Lung (tissue), 12 donors: ENCODE results near the gene OPCML. TPM values are rescaled to one million over a fixed set of nuclear protein-coding genes. Genes with fewer than 3 reads are reported as not detected.

Experiments used
- ATAC-seq: fragments of 200-7000 bp; cut with Tn5 transposase; one replicate; pipeline ENCODE4 v1.9.1; 2020; ENCODE audit warnings: moderate number of reproducible peaks; ENCODE audit not compliant: insufficient read depth, low FRiP score
- DNase-seq, 3 donors: peaks; one replicate each; pipeline ENCODE4 v3.0.0-alpha.2; 2013 to 2017
- H3K27ac ChIP-seq, 2 donors: one replicate each; pipeline ENCODE4 v1.5.1; 2013; ENCODE audit warnings: mild to moderate bottlenecking in 2 of 2, moderate library complexity in 2 of 2, control low read depth in 1 of 2, inconsistent platforms in 1 of 2, low read depth in 1 of 2, low read length in 1 of 2
- H3K27me3 ChIP-seq, 3 donors: one replicate each; pipeline ENCODE4 v1.5.1; 2013; ENCODE audit warnings: low read length in 2 of 3; ENCODE audit not compliant: control insufficient read depth in 3 of 3, insufficient read depth in 3 of 3
- H3K36me3 ChIP-seq, 4 donors: one replicate each; pipeline ENCODE4 v1.5.1; 2013; ENCODE audit warnings: low read length in 4 of 4, mild to moderate bottlenecking in 1 of 4, moderate library complexity in 1 of 4; ENCODE audit not compliant: control insufficient read depth in 4 of 4, insufficient read depth in 4 of 4
- H3K4me1 ChIP-seq, 5 donors: one replicate each; pipeline ENCODE4 v1.5.1; 2013; ENCODE audit warnings: low read length in 5 of 5, mild to moderate bottlenecking in 2 of 5, moderate library complexity in 1 of 5; ENCODE audit not compliant: control insufficient read depth in 5 of 5, insufficient read depth in 5 of 5
- H3K4me3 ChIP-seq: one replicate; pipeline ENCODE4 v1.5.1; 2013; ENCODE audit warnings: mild to moderate bottlenecking, control low read depth, moderate library complexity
- H3K9ac ChIP-seq, 2 donors: one replicate each; pipeline ENCODE4 v1.5.1; 2013; ENCODE audit warnings: low read length in 2 of 2, control low read depth in 1 of 2; ENCODE audit not compliant: insufficient read depth in 1 of 2
- H3K9me3 ChIP-seq, 4 donors: one replicate each; pipeline ENCODE4 v1.5.1; 2013; ENCODE audit warnings: low read length in 3 of 4, mild to moderate bottlenecking in 1 of 4, moderate library complexity in 1 of 4; ENCODE audit not compliant: control insufficient read depth in 4 of 4, insufficient read depth in 3 of 4
- WGBS, 2 donors: extraction: QIAGEN DNeasy Blood & Tissue Kit; methylation state at CpG; one replicate each; pipeline ENCODE4 v1.1.7; 2013; 5-methylcytosine and 5-hydroxymethylcytosine counted together
- polyA plus RNA-seq, 2 donors: library from polyadenylated mRNA; stranded (reverse); fragments of 200-250 nt; gene quantifications; one replicate each; pipeline ENCODE4 v1.2.1, GENCODE V29; 2013
- total RNA-seq, 2 donors: library from RNA; depleted of rRNA in 1 of 2; stranded (reverse); fragments of >200 nt in 1 of 2; gene quantifications; one replicate each; pipeline ENCODE4 v1.2.1, GENCODE V29; 2014 to 2021
- TF ChIP-seq, protein P1 (sequence below): IDR thresholded peaks from 2 replicates; pipeline ENCODE4 v1.5.1; 2012; ENCODE audit warnings: mild to moderate bottlenecking; ENCODE audit errors: control extremely low read depth, extremely low read depth
- donor health status: control.
- donor health status: control.
- donor health status: Bipolar disorder and iron deficiency.
- donor health status: healthy.
- donor health status: DM: yes; HTN: yes; CAD: no.

The OPCML gene
- total and polyA plus RNA-seq, 4 donors, result 0.49 to 0.74 TPM; not detected in 2

DNA sequence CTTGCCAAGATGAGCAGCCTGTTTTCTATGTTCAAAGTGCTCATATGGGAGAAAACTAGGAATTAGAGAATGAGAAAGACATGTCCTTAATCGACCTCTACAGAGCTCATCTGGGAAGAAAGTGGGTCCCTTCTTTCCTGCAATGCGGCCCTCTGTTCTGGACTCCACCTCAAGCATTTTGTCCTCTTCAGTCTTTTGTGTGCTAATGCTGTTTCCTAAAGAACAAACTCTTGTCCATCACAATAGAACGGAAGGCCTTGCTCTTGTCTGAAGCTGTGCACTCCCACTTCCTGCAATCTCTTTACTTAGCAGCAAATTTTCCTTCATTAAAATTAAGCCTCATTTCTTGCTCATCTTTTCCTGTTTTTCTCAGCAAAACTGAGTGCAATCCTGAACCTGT lies 206.6 kb downstream of the OPCML start:
- WGBS, 2 donors, result 58 to 66% methylated on average over 3 of the region's 3 CpGs
- Histone ChIP-seq H3K9me3 (no peaks in the 10 kb centered on the region), H3K27ac (no peak overlapping the region), H3K4me3 (no peak overlapping the region), H3K36me3 (no peaks in the 10 kb centered on the region), H3K27me3 (peaks cover 0 to 3% (median 0%) of the 10 kb centered on the region in 3 donors), H3K9ac (no peak overlapping the region), H3K4me1 (no peaks in the 10 kb centered on the region)
- DNase-seq (no peak), ATAC-seq (no peak)
- TF ChIP-seq, protein P1, sequence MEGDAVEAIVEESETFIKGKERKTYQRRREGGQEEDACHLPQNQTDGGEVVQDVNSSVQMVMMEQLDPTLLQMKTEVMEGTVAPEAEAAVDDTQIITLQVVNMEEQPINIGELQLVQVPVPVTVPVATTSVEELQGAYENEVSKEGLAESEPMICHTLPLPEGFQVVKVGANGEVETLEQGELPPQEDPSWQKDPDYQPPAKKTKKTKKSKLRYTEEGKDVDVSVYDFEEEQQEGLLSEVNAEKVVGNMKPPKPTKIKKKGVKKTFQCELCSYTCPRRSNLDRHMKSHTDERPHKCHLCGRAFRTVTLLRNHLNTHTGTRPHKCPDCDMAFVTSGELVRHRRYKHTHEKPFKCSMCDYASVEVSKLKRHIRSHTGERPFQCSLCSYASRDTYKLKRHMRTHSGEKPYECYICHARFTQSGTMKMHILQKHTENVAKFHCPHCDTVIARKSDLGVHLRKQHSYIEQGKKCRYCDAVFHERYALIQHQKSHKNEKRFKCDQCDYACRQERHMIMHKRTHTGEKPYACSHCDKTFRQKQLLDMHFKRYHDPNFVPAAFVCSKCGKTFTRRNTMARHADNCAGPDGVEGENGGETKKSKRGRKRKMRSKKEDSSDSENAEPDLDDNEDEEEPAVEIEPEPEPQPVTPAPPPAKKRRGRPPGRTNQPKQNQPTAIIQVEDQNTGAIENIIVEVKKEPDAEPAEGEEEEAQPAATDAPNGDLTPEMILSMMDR, result no peak

DNA sequence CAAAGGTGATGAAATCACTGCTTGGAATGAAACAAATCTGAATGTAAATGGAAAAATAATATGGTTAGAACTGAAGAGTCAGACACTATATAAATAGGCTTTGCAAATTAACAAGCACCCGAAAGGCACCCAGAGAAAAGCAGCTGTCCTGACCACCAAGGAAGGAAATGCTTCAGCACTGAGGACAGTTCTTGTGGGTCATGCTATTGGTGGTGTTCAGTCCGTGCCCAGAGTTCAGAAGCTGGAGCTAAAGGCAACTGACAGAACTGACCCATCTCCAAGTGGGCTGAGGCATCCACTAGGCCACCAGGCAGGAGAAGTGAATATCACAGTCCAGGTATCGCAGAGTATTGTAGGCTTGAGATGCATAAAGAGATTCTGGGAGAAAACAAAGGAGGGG lies 208.9 kb downstream of the OPCML start:
- Histone ChIP-seq H3K4me1 (no peaks in the 10 kb centered on the region), H3K36me3 (no peaks in the 10 kb centered on the region), H3K27me3 (peaks cover 0 to 3% (median 3%) of the 10 kb centered on the region in 3 donors), H3K9ac (no peak overlapping the region), H3K4me3 (no peak overlapping the region), H3K9me3 (no peaks in the 10 kb centered on the region), H3K27ac (no peak overlapping the region)
- TF ChIP-seq, protein P1, result no peak
- ATAC-seq (no peak), DNase-seq (peak in 1 of 3 donors; percentile 20)
- WGBS, 2 donors, result 69 to 78% methylated on average over 3 of the region's 3 CpGs

DNA sequence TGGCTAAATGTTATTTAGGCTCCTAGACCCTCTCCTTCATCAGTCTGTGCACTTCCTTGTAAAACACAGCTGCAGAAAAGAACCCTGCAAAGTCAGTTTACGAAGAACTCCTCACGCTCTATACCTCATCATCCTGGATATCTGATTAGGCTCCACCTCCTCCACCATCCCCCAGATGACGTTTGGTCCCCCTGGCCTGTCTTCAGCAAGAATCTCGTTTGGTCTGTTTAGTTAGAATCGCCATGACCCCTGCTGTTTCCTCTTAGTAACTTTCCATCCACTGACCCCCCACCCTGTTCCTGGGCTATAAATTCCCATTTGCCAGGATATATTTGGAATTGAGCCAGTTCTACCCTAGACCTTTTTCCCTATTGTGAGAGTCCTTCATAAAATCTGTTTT lies 214.1 kb downstream of the OPCML start:
- DNase-seq (no peak), ATAC-seq (no peak)
- Histone ChIP-seq H3K4me3 (no peak overlapping the region), H3K36me3 (no peaks in the 10 kb centered on the region), H3K9me3 (no peaks in the 10 kb centered on the region), H3K9ac (no peak overlapping the region), H3K27ac (no peak overlapping the region), H3K27me3 (peaks cover 0 to 3% (median 3%) of the 10 kb centered on the region in 3 donors), H3K4me1 (no peaks in the 10 kb centered on the region)
- 37 to 42% methylated on average over 5 of the region's 5 CpGs for WGBS, 2 donors
- TF ChIP-seq, protein P1, result no peak

DNA sequence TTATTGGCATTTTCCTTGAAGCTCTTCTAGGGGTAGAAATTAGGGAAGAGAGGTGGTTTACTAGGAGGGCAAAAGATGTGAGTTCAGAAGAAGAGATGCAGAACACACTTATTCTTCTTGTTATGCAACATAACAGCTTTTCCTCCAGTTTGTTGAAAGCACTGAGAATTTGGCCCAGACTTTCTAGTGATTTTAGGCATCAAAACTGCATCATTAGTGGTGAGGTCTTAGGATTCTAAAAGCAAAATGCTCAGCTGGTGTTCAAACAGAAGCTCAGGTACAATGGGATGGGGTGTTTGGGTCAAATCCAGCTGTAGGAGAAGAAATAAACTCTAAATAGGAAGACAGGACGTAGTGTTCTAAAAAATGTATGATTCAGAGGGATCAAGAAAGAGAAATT lies 221.1 kb downstream of the OPCML start:
- peaks cover 0 to 3% (median 0%) of the 10 kb centered on the region in 3 donors for H3K27me3 ChIP-seq
- H3K4me3 ChIP-seq, result no peak overlapping the region
- H3K9ac ChIP-seq, result no peak overlapping the region
- TF ChIP-seq, protein P1, result no peak
- no peaks in the 10 kb centered on the region for H3K4me1 ChIP-seq
- no peak overlapping the region for H3K27ac ChIP-seq
- DNase-seq (no peak), ATAC-seq (no peak)
- WGBS, 2 donors, result 71 to 81% methylated on average over 1 of the region's 1 CpG
- H3K9me3 ChIP-seq, result no peaks in the 10 kb centered on the region
- no peaks in the 10 kb centered on the region for H3K36me3 ChIP-seq
